HepG2 (cell line): ENCODE data around the gene GPC2. TPM values are rescaled to one million over a fixed set of nuclear protein-coding genes. Genes with fewer than 3 reads are reported as not detected.
A peak's percentile ranks its signal among the peaks of the same experiment; 100 is the strongest.

ENCODE experiments used
- CEBPG ChIP-seq: IDR thresholded peaks from 2 replicates; pipeline ENCODE4 v1.6.1; 2016
- DNMT3B ChIP-seq: conservative IDR thresholded peaks from 2 replicates; pipeline ENCODE4 v1.6.1; 2016; ENCODE audit warnings: missing biosample characterization, control low read depth
- NR0B2 ChIP-seq: sonication (generic); formaldehyde crosslinking; IDR thresholded peaks from 2 replicates; pipeline ENCODE4 v1.4.0; 2020; ENCODE audit warnings: mild to moderate bottlenecking, missing genetic modification reagents
- RFXANK ChIP-seq: IDR thresholded peaks from 2 replicates; pipeline ENCODE4 v1.6.1; 2016
- RFXAP ChIP-seq: sonication (generic); formaldehyde crosslinking; IDR thresholded peaks from 2 replicates; pipeline ENCODE4 v1.4.0; 2020; ENCODE audit warnings: missing genetic modification reagents, borderline replicate concordance
- RNF2 ChIP-seq: fragments of 450-650 bp; conservative IDR thresholded peaks from 2 replicates; pipeline ENCODE4 v1.6.1; 2016; ENCODE audit warnings: low read depth
- SAFB2 ChIP-seq: sonication (generic); formaldehyde crosslinking; IDR thresholded peaks from 2 replicates; pipeline ENCODE4 v1.5.1; 2020; ENCODE audit warnings: missing genetic modification reagents, low read depth, mild to moderate bottlenecking, borderline replicate concordance
- ZBTB10 ChIP-seq: sonication (generic); formaldehyde crosslinking; IDR thresholded peaks from 2 replicates; pipeline ENCODE4 v1.4.0; 2020; ENCODE audit warnings: missing genetic modification reagents, borderline replicate concordance
- ZBTB44 ChIP-seq: sonication (generic); formaldehyde crosslinking; IDR thresholded peaks from 2 replicates; pipeline ENCODE4 v1.4.0; 2020; ENCODE audit warnings: missing genetic modification reagents
- ZFY ChIP-seq: sonication (generic); formaldehyde crosslinking; IDR thresholded peaks from 2 replicates; pipeline ENCODE4 v1.4.0; 2020; ENCODE audit warnings: missing genetic modification reagents
- ZNF12 ChIP-seq: sonication (generic); formaldehyde crosslinking; IDR thresholded peaks from 2 replicates; pipeline ENCODE4 v1.5.0; 2020; ENCODE audit warnings: missing genetic modification reagents
- ZNF362 ChIP-seq: sonication (generic); formaldehyde crosslinking; IDR thresholded peaks from 2 replicates; pipeline ENCODE4 v1.4.0; 2020; ENCODE audit warnings: missing genetic modification reagents, mild to moderate bottlenecking, borderline replicate concordance
- ZNF510 ChIP-seq: sonication (generic); formaldehyde crosslinking; IDR thresholded peaks from 2 replicates; pipeline ENCODE4 v1.4.0; 2020; ENCODE audit warnings: low read depth, mild to moderate bottlenecking, missing genetic modification reagents
- ZNF547 ChIP-seq: sonication (generic); formaldehyde crosslinking; IDR thresholded peaks from 2 replicates; pipeline ENCODE4 v1.5.1; 2020; ENCODE audit warnings: mild to moderate bottlenecking, missing genetic modification reagents
- ZNF646 ChIP-seq: sonication (generic); formaldehyde crosslinking; IDR thresholded peaks from 2 replicates; pipeline ENCODE4 v1.9.0; 2021; ENCODE audit warnings: mild to moderate bottlenecking, missing genetic modification reagents
- ZNF878 ChIP-seq: sonication (generic); formaldehyde crosslinking; IDR thresholded peaks from 2 replicates; pipeline ENCODE4 v1.8.1; 2023; ENCODE audit warnings: mild to moderate bottlenecking, missing genetic modification reagents, moderate library complexity
- polyA plus RNA-seq, 8 experiments: library from polyadenylated mRNA; depleted of rRNA in 3 of 8; stranded (reverse) in 7 of 8; unstranded in 1 of 8; fragments of >200 nt; fragmentation: Illumina TruSeq in 4 of 8; extraction: Trizol in 4 of 8; gene quantifications; 2 replicates each; pipeline versions ENCODE4 v1.2.1 to v1.2.3, GENCODE V29; 2011 to 2016; ENCODE audit warnings: low read depth in 4 of 8, missing spikeins in 1 of 8, mixed read lengths in 1 of 8; ENCODE audit not compliant: insufficient read depth in 1 of 8
- total RNA-seq, 5 experiments: library from RNA; depleted of rRNA; stranded (reverse); fragments of >200 nt; fragmentation: Illumina TruSeq; extraction: Trizol; gene quantifications; 2 replicates each; pipeline ENCODE4 v1.2.3, GENCODE V29; 2016; ENCODE audit warnings: low read depth in 1 of 5

Gene GPC2
- total and polyA plus RNA-seq, 2 of the 13 experiments (the other 11 are each of a cell fraction or from before 2014, with no cell fraction given): 0.64 to 0.78 TPM

GRCh38 chr7:100126931-100127865 is 50.0 kb downstream of the GPC2 start, which contains the start of gene MBLAC1 (continued):
- TF ChIP-seq ZNF646: no peak
- no peak for TF ChIP-seq SAFB2 (CRISPR knock-in tag)
- no peak for TF ChIP-seq ZNF362 (CRISPR knock-in tag)
- peak; percentile 67 for TF ChIP-seq ZFY (CRISPR knock-in tag)
- no peak for TF ChIP-seq ZBTB44 (CRISPR knock-in tag)
- TF ChIP-seq RNF2: no peak
- no peak for TF ChIP-seq ZNF510
- 0 out of 2 replicates have a peak, but pooled peaks have one; percentile 10 for TF ChIP-seq CEBPG
- no peak for TF ChIP-seq ZNF12
- no peak for TF ChIP-seq RFXANK (CRISPR knock-in tag)
- 0 out of 2 replicates have a peak, but pooled peaks have one; percentile 49 for TF ChIP-seq ZBTB10 (CRISPR knock-in tag)
- no peak for TF ChIP-seq DNMT3B (CRISPR knock-in tag)
- no peak for TF ChIP-seq NR0B2 (CRISPR knock-in tag)
- 0 out of 2 replicates have a peak, but pooled peaks have one; percentile 20 for TF ChIP-seq ZNF547 (CRISPR knock-in tag)
- TF ChIP-seq RFXAP: peak; percentile 32; the same call in 1 of the 2 replicates
- TF ChIP-seq ZNF878 (CRISPR knock-in tag): no peak
